Mononuclear cell (primary cell): ENCODE data around the gene CDH23. TPM values are rescaled to one million over a fixed set of nuclear protein-coding genes. Genes with fewer than 3 reads are reported as not detected.

ENCODE experiments used
- H3K27me3 ChIP-seq: 2 replicates; pipeline ENCODE4 v1.6.0; 2011; ENCODE audit warnings: low read length, control low read depth; ENCODE audit not compliant: insufficient read depth
- H3K4me1 ChIP-seq: 2 replicates; pipeline ENCODE4 v1.5.1; 2011; ENCODE audit warnings: mild to moderate bottlenecking, low read length, control low read depth; ENCODE audit not compliant: insufficient read depth
- H3K4me3 ChIP-seq: 2 replicates; pipeline ENCODE4 v1.5.1; 2011; ENCODE audit warnings: mild to moderate bottlenecking, low read length, moderate library complexity
- H3K9me3 ChIP-seq: 2 replicates; pipeline ENCODE4 v1.5.1; 2011; ENCODE audit warnings: low read depth, mild to moderate bottlenecking, control low read depth, low read length
- total RNA-seq: library from RNA; depleted of rRNA; stranded (reverse); fragments of >200 nt; gene quantifications from one replicate; pipeline ENCODE4 v1.2.3, GENCODE V29; 2012

The CDH23 gene
- total RNA-seq, 1 donor, result 5.0 TPM

- H3K4me1 ChIP-seq, result no peaks in the 10 kb centered on the region
- H3K9me3 ChIP-seq, result peaks cover 17% of the 10 kb centered on the region
These were observed 16.9 kb downstream of the CDH23 start for GRCh38 chr10:71413581-71413980.

GRCh38 chr10:71414359-71414758, 17.6 kb downstream of the CDH23 start:
- peaks cover 10% of the 10 kb centered on the region for H3K27me3 ChIP-seq
- H3K4me1 ChIP-seq, result no peaks in the 10 kb centered on the region
- peaks cover 17% of the 10 kb centered on the region for H3K9me3 ChIP-seq
- H3K4me3 ChIP-seq, result no peak overlapping the region

More at GRCh38 chr10:71413581-71413980, 16.9 kb downstream of the CDH23 start:
- Histone ChIP-seq H3K4me3 (no peak overlapping the region), H3K27me3 (peaks cover 10% of the 10 kb centered on the region)

- Histone ChIP-seq H3K4me3 (no peak overlapping the region), H3K9me3 (no peaks in the 10 kb centered on the region), H3K27me3 (peaks cover 9% of the 10 kb centered on the region), H3K4me1 (no peaks in the 10 kb centered on the region)
These were observed 22.4 kb downstream of the CDH23 start for GRCh38 chr10:71419002-71419540.

GRCh38 chr10:71419750-71420149, 23.0 kb downstream of the CDH23 start:
- Histone ChIP-seq H3K27me3 (peaks cover 7% of the 10 kb centered on the region), H3K4me3 (no peak overlapping the region), H3K4me1 (no peaks in the 10 kb centered on the region), H3K9me3 (no peaks in the 10 kb centered on the region)

- Histone ChIP-seq H3K9me3 (no peaks in the 10 kb centered on the region), H3K4me1 (no peaks in the 10 kb centered on the region), H3K4me3 (no peak overlapping the region), H3K27me3 (peaks cover 7% of the 10 kb centered on the region)
These were observed 24.3 kb downstream of the CDH23 start for GRCh38 chr10:71421075-71421434.

GRCh38 chr10:71423250-71423649, 26.5 kb downstream of the CDH23 start:
- no peak overlapping the region for H3K4me3 ChIP-seq
- H3K4me1 ChIP-seq, result no peaks in the 10 kb centered on the region
- H3K9me3 ChIP-seq, result no peaks in the 10 kb centered on the region
- H3K27me3 ChIP-seq, result peaks cover 2% of the 10 kb centered on the region

GRCh38 chr10:71423901-71424300, 27.2 kb downstream of the CDH23 start:
- no peaks in the 10 kb centered on the region for H3K4me1 ChIP-seq
- H3K4me3 ChIP-seq, result no peak overlapping the region
- no peaks in the 10 kb centered on the region for H3K27me3 ChIP-seq
- H3K9me3 ChIP-seq, result no peaks in the 10 kb centered on the region

- Histone ChIP-seq H3K4me3 (no peak overlapping the region), H3K9me3 (no peaks in the 10 kb centered on the region), H3K27me3 (no peaks in the 10 kb centered on the region), H3K4me1 (no peaks in the 10 kb centered on the region)
These were observed 27.9 kb downstream of the CDH23 start for GRCh38 chr10:71424496-71425194.

- no peaks in the 10 kb centered on the region for H3K9me3 ChIP-seq
- no peaks in the 10 kb centered on the region for H3K27me3 ChIP-seq
- no peaks in the 10 kb centered on the region for H3K4me1 ChIP-seq
- H3K4me3 ChIP-seq, result no peak overlapping the region
These were observed 29.4 kb downstream of the CDH23 start for GRCh38 chr10:71426058-71426605.

- no peaks in the 10 kb centered on the region for H3K4me1 ChIP-seq
- no peaks in the 10 kb centered on the region for H3K9me3 ChIP-seq
- H3K27me3 ChIP-seq, result no peaks in the 10 kb centered on the region
- H3K4me3 ChIP-seq, result no peak overlapping the region
These were observed 30.5 kb downstream of the CDH23 start for GRCh38 chr10:71427246-71427645.

GRCh38 chr10:71429304-71429703, 32.6 kb downstream of the CDH23 start:
- Histone ChIP-seq H3K4me3 (no peak overlapping the region), H3K4me1 (no peaks in the 10 kb centered on the region), H3K27me3 (no peaks in the 10 kb centered on the region), H3K9me3 (no peaks in the 10 kb centered on the region)

- no peaks in the 10 kb centered on the region for H3K4me1 ChIP-seq
- no peaks in the 10 kb centered on the region for H3K9me3 ChIP-seq
- H3K27me3 ChIP-seq, result no peaks in the 10 kb centered on the region
These were observed 33.2 kb downstream of the CDH23 start for GRCh38 chr10:71429929-71430328.

GRCh38 chr10:71431239-71432100, 34.8 kb downstream of the CDH23 start:
- Histone ChIP-seq H3K27me3 (no peaks in the 10 kb centered on the region), H3K9me3 (no peaks in the 10 kb centered on the region), H3K4me3 (no peak overlapping the region), H3K4me1 (no peaks in the 10 kb centered on the region)

More at GRCh38 chr10:71429929-71430328, 33.2 kb downstream of the CDH23 start:
- no peak overlapping the region for H3K4me3 ChIP-seq

GRCh38 chr10:71432101-71432905, 35.6 kb downstream of the CDH23 start:
- Histone ChIP-seq H3K27me3 (no peaks in the 10 kb centered on the region), H3K4me3 (no peak overlapping the region), H3K4me1 (no peaks in the 10 kb centered on the region), H3K9me3 (no peaks in the 10 kb centered on the region)
